Measurements from ENCODE around the gene AWAT2. TPM values are rescaled to one million over a fixed set of nuclear protein-coding genes. Genes with fewer than 3 reads are reported as not detected.

Gene AWAT2, protein sequence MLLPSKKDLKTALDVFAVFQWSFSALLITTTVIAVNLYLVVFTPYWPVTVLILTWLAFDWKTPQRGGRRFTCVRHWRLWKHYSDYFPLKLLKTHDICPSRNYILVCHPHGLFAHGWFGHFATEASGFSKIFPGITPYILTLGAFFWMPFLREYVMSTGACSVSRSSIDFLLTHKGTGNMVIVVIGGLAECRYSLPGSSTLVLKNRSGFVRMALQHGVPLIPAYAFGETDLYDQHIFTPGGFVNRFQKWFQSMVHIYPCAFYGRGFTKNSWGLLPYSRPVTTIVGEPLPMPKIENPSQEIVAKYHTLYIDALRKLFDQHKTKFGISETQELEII
- total RNA-seq (2011; cell fraction: chromatin; rRNA removed; ENCODE audit: low replicate concordance): not detected in 2 replicates
- not detected in 2 replicates for total RNA-seq (2011; cell fraction: nucleolus; rRNA removed)
- not detected in 2 replicates for total RNA-seq (2011; cell fraction: nucleoplasm; rRNA removed)
- total RNA-seq (2014; rRNA removed) (not detected in 2 replicates), total RNA-seq (2014; rRNA removed; fragmentation: Illumina TruSeq; extraction: Trizol) (not detected in 2 replicates), total RNA-seq (2015; rRNA removed; fragmentation: Illumina TruSeq; extraction: Trizol) (not detected in 2 replicates), total RNA-seq (2021) (not detected in 2 replicates), polyA plus RNA-seq (2011; rRNA removed) (not detected in 2 replicates), polyA plus RNA-seq (2014; fragmentation: Illumina TruSeq; extraction: Trizol) (not detected in 2 replicates), polyA plus RNA-seq (2014; fragmentation: Nextera tagmentation; extraction: Ambion mirVana) (not detected), polyA plus RNA-seq (2014; rRNA removed) (not detected in 2 replicates), polyA minus RNA-seq (2011; rRNA and poly(A)+ RNA removed) (not detected in 2 replicates), Bru-seq, nascent RNA (not detected), BruChase-seq, experiment 1, labeled RNA remaining after a 2-hour chase (not detected), BruChase-seq, experiment 2, labeled RNA remaining after a 6-hour chase (not detected)
- polyA plus RNA-seq (2011; cell fraction: cytosol; rRNA removed): not detected in 2 replicates
- polyA plus RNA-seq (2011; cell fraction: nucleus; rRNA removed): not detected in 2 replicates
- not detected in 2 replicates for polyA plus RNA-seq (2012)
- not detected in 2 replicates for polyA minus RNA-seq (2011; cell fraction: cytosol; rRNA and poly(A)+ RNA removed)
- polyA minus RNA-seq (2011; cell fraction: nucleus; rRNA and poly(A)+ RNA removed): not detected in 2 replicates
- long read RNA-seq, experiment 1: 0 reads
- long read RNA-seq, experiment 2: 0 reads
- long read RNA-seq, experiment 3: 0 reads

DNA sequence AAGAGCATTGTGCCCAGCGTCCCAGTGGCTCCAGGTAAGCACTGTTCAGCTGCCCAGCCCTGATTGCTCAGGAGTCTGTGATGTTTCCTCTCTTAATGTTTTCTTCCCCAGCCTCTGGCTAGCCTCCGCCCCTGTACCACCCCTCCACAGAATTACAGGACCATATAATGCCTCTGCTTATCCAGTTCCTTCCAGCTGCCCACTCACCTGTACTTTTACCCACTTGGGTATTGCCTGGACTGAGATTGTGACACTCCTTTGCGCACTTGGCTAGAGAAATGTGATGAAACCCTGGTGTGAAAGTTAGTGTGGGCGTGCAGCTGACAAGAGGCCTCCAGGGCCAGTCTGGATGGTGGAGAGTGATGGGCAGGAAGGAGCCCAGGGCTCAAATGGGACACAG lies at the start of gene AWAT2:
AWAT2 (minus strand) TSS at position 14 of the 400 bp plus-strand sequence; CDS start at position 8, 6 bp downstream.
- no peak within 1 kb of the TSS for H3K27ac ChIP-seq (ENCODE audit: extremely low read depth, low read depth, low read length)
- no peak within 1 kb of the TSS for H3K4me2 ChIP-seq (ENCODE audit: insufficient read depth, low read length)
- no peak within 1 kb of the TSS for H3K9ac ChIP-seq (ENCODE audit: insufficient read depth in 1 of 2, low read depth in 2 of 2, low read length in 2 of 2)
- H3K4me3 ChIP-seq: no peak within 1 kb of the TSS
- WGBS (ENCODE audit: insufficient coverage, low coverage, missing lambda C conversion rate): 0% methylated on average over 3 of the region's 4 CpGs
- DNase-seq (ENCODE audit: extremely low read depth in 1 of 4, low spot score in 3 of 4): no peak
- BruUV-seq (replicated peaks): no TSS peak
- H3K9me3 ChIP-seq (replicated peaks; ENCODE audit: control insufficient read depth, insufficient read depth, low read depth, low read length): no peaks in the 10 kb centered on the region
- H3K36me3 ChIP-seq (ENCODE audit: control insufficient read depth, insufficient read depth, low read length): no peaks in the 10 kb centered on the region
- H2AFZ ChIP-seq (ENCODE audit: low read depth, low read length): no peak within 1 kb of the TSS
- no peaks in the 10 kb centered on the region; the same call in 1 of the 2 replicates for H4K20me1 ChIP-seq (replicated peaks; ENCODE audit: control insufficient read depth, insufficient read depth, low read length)
- H3K9me1 ChIP-seq (ENCODE audit: control insufficient read depth, insufficient read depth, low read length): no peaks in the 10 kb centered on the region
- ChIA-PET POLR2A (no interaction called here), CTCF (ENCODE audit: low intra/inter-chr PET ratio) (no interaction called here)
- in situ Hi-C loops (cut with MboI): loop anchor here (25.0 kb wide), 1 partner anchor 513 kb away; no protein-coding TSS in a partner anchor
- FAIRE-seq: no peak
- ATAC-seq: no peak
- peaks cover 0 to 23% of the 10 kb centered on the region in 2 experiments; a peak in 3 of 5 replicates for H3K27me3 ChIP-seq (ENCODE audit: control insufficient read depth in 2 of 2, insufficient read depth in 2 of 2, low read length in 2 of 2)
- intact Hi-C loops (cut with micrococcal nuclease): no loop called here
- H3K79me2 ChIP-seq (ENCODE audit: control insufficient read depth, insufficient read depth, low read length): no peaks in the 10 kb centered on the region
- H3K4me1 ChIP-seq (replicated peaks in 1 of 2; ENCODE audit: control insufficient read depth in 2 of 2, insufficient read depth in 2 of 2, low read length in 2 of 2): no peaks in the 10 kb centered on the region
- no peak for TF ChIP-seq ZHX1 (conservative IDR thresholded peaks at IDR 0.05; ENCODE audit: low read length)
- no peak for TF ChIP-seq ZNF239 (CRISPR knock-in tag; IDR thresholded peaks at IDR 0.05)
- TF ChIP-seq TARDBP (IDR thresholded peaks at IDR 0.05): no peak
- no peak for TF ChIP-seq JUNB (CRISPR knock-in tag; conservative IDR thresholded peaks at IDR 0.05)
- no peak for TF ChIP-seq ZFP36 (IDR thresholded peaks at IDR 0.05; ENCODE audit: low read depth, low read length, partially characterized antibody)
- no peak for TF ChIP-seq ZNF24 (IDR thresholded peaks at IDR 0.05)
- TF ChIP-seq ARID3A (IDR thresholded peaks at IDR 0.05; ENCODE audit: borderline replicate concordance, low read depth, low read length): no peak
- TF ChIP-seq STAT5A (IDR thresholded peaks at IDR 0.05; ENCODE audit: borderline replicate concordance, low read length): no peak
- TF ChIP-seq, protein P1, sequence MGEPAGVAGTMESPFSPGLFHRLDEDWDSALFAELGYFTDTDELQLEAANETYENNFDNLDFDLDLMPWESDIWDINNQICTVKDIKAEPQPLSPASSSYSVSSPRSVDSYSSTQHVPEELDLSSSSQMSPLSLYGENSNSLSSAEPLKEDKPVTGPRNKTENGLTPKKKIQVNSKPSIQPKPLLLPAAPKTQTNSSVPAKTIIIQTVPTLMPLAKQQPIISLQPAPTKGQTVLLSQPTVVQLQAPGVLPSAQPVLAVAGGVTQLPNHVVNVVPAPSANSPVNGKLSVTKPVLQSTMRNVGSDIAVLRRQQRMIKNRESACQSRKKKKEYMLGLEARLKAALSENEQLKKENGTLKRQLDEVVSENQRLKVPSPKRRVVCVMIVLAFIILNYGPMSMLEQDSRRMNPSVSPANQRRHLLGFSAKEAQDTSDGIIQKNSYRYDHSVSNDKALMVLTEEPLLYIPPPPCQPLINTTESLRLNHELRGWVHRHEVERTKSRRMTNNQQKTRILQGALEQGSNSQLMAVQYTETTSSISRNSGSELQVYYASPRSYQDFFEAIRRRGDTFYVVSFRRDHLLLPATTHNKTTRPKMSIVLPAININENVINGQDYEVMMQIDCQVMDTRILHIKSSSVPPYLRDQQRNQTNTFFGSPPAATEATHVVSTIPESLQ (CRISPR knock-in tag; IDR thresholded peaks at IDR 0.05): no peak
- TF ChIP-seq ZNF77 (CRISPR knock-in tag; IDR thresholded peaks at IDR 0.05): no peak
- TF ChIP-seq CBFA2T3 (IDR thresholded peaks at IDR 0.05): no peak
- TF ChIP-seq ZNF445 (CRISPR knock-in tag; IDR thresholded peaks at IDR 0.05; ENCODE audit: low read depth): no peak
- no peak for TF ChIP-seq NCOA2 (IDR thresholded peaks at IDR 0.05; ENCODE audit: partially characterized antibody in 2 of 2)
